GM19324 (cell line): ENCODE data around the gene AIRE.
"Not testable (repeated sequence)": the region's sequence is repeated elsewhere in the genome, so short reads cannot be mapped to it uniquely, and the experiment has no call there.

ENCODE experiments used
- ATAC-seq: cut with Tn5 transposase; IDR thresholded peaks from one replicate; pipeline ENCODE4 v1.9.1; 2021; ENCODE audit warnings: mild to moderate bottlenecking, moderate library complexity; ENCODE audit not compliant: unreplicated experiment, low FRiP score

AIRE gene

DNA sequence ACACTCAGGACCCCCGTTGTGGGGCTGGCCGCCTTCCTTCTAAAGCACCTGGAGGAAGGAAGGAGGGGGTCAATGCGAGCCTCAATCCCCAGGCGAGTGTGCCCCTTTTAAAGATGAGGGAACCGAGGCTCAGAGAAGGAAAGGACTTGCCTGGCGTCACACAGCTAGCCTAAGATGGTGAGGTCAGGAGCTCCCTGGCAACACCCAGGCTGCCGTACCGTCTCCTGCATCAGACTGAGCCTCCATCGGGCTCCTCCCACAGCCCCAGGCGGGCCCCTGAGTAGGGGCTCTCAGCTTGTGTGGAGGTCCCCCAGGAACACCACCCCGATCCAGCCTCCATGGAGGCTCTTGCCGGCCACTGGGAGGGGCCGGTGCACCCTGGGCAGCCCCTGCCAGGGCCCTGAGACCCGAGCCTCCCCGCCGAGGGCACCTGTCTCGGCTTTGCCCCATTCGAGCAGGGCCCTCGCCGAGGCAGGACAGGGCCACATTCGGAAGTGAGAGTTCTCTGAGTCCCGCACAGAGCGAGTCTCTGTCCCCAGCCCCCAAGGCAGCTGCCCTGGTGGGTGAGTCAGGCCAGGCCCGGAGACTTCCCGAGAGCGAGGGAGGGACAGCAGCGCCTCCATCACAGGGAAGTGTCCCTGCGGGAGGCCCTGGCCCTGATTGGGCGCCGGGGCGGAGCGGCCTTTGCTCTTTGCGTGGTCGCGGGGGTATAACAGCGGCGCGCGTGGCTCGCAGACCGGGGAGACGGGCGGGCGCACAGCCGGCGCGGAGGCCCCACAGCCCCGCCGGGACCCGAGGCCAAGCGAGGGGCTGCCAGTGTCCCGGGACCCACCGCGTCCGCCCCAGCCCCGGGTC lies at the start of gene AIRE:
Gene AIRE, plus strand, starts transcription at position 739 of the 855 bp plus-strand sequence. CDS start 131 bp downstream, outside the sequence.
- no peak for ATAC-seq

GRCh38 chr21:44240353-44240752 lies 45.3 kb upstream of the AIRE start:
- peak; percentile 9 for ATAC-seq

DNA sequence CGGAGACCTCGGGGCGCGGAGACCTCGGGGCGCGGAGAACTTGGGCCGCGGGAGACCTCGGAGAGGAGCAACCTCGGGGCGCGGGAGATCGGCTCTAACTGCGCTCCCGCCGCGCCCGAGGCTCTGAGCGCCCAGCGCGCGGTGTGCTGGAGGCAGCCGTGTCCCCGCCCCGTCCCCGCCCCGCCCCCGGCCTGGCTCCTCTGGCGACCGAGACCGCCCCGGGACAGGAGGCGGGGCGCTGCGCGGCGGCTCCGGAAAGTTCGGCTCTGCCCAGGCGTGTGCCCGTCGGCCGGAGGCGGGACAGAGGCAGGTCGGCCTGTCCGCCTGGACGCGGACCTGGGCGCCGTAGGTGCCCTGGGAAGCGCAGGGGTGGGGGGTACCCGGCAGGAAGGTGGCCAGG lies 44.8 kb upstream of the AIRE start, which contains the start of gene ICOSLG:
Gene ICOSLG, minus strand, starts transcription at position 102 of the 400 bp plus-strand sequence. CDS start 126 bp downstream, outside the sequence.
- peak; percentile 61 for ATAC-seq

- peak; percentile 37 for ATAC-seq
Observed at GRCh38 chr21:44241281-44241680, 44.4 kb upstream of the AIRE start.

DNA sequence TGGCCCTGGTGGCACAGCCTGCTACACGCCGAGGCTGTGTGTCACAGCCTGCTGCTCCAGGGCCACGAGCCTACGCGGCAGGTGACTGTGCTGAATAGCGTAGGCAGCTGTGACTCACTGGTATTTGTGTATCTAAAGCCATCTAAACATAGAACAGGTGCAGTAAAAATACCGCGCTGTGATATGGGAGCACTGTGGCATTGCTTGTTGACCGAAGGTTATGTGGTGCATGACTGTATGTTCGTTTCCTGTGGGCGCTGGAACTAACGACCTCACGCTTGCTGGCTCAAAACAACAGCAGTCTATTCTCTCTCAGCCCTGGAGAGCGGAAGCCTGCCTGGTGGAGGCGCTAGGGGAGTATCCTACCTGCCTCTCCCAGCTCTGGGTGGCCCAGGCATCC lies 41.7 kb upstream of the AIRE start:
- peak; percentile 52 for ATAC-seq

DNA sequence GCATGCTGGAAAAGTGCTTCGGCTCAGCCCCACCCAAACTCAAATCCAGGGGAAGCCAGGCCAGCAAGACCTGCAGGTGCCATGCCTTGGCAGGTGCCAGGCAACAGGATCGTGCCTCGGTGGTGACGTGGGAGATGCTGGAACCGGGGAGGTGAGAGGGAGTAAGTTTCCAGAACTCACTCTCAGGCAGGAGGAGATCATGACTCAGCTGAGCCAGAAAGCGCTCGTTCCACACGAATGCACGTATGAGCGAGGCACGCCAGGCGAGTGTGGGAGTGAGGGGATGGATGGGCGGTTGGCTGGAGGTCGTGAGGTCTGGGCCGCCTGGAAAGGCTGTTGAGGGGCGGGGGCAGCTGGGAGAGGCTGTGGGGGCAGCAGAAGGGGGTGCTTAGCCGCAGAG lies 37.8 kb upstream of the AIRE start:
- ATAC-seq: not testable (repeated sequence)

DNA sequence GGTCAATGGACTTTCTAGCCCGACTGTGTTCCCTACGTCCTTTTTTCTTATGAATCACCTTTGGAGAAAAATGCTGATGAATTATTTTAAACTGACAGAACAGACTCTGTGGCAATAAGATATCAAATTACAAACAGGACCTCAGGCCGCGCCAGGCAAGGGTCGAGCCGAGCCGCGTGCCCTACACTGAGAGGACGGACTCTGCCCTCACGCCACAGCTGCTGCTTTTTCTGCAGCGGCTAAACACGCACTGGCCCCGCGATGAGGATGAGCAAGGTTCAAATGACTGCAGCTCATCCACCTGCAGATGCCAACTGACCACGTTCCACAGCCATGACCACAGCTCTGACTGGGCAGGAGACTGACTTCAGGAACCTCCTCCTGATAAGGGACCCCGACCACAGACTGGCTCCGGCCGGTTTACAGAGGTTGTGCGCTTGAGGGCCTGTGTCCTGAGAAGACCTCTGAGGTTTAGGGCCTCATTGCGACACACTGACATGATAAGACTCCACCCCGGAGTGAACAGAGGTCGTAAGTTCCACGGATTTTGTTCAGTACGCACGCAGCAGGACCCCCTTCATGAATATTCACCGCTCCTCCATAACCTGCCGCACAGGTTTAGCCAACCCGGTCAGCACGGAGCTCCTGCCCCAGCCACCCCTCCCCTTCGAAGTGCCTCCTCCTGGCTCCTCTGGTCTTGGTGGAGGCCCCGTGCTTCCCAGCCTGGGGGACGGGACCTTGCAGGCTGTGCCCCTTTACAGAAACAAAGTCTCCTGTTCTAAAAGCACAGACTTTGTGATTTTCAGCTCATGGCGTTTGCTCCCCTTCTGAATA lies 36.3 kb upstream of the AIRE start:
- ATAC-seq: not testable (repeated sequence)

DNA sequence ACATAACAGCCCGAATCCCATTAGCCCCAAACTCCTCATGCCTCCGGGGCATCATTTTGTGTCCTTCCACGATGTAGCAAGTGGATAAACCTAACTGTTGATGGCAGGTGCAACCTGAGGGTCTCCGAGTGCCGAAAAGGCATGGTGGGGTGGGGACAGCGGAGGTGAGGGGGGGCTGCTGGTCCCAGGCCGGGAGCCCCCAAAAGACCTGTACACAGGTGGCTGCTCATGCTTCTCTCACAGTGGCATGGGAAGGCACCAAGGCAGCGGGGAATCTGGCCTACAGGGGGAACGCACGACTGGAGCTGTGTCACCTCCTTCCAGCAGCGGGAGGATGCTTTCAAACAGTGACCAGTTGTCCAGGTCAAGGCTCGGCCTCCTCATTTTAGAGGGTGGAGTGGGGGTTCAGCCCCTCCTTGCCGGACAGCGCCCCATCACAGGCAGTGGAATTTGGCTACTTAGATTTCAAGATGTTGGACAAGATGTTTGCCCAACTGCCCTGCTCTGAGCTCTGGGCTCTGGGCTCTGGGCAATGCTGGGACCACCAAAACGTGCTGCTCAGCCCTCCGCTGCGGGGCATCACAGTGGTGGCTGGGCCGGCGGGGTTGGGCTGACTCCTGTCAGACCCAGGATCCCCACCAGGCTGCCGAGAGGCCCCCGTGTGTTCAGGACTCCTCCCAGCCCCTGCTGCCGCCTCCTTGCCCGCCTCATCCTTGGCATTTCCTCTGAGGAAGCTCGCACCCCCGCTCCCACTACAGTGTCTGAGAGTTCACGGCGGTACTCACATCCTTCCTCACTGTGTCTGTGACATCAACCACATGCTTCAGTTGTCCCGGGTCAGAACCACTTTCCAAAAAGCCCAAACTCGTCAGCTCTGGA lies 31.6 kb upstream of the AIRE start:
- no peak for ATAC-seq

- ATAC-seq: no peak
Observed at GRCh38 chr21:44255511-44255981, 30.1 kb upstream of the AIRE start.

DNA sequence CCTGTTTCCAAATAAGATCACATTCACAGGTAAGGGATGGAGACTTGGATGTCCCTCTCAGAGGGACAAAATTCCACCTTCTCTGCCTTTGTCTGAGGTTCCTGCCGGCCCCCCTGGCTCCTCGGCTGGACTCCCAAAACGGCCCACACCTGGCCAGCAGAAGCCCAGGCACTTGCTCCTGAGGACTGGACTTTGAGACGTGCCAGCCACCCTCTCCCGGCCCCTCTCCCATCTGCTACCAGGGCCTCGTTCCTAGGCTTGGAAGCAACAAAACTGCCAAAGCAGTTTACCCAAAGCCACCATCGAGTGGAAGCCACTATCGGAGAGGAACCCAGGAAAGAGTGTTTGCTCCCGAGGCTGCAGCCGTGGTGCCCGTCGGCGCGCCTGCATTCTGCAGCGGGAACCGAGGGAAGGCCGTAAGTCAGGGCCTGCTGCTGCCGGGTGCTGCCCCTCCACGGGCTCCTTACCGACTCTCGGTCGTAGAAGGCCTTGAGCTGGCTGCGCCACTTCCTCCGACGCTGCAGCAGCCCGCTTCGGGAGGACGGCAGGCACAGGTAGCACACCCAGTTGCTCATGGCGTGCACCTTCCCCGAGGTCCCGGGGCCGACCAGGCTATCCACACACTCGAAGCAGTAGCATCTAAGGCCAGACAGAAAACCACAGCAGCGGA lies 27.5 kb upstream of the AIRE start:
- ATAC-seq: no peak

DNA sequence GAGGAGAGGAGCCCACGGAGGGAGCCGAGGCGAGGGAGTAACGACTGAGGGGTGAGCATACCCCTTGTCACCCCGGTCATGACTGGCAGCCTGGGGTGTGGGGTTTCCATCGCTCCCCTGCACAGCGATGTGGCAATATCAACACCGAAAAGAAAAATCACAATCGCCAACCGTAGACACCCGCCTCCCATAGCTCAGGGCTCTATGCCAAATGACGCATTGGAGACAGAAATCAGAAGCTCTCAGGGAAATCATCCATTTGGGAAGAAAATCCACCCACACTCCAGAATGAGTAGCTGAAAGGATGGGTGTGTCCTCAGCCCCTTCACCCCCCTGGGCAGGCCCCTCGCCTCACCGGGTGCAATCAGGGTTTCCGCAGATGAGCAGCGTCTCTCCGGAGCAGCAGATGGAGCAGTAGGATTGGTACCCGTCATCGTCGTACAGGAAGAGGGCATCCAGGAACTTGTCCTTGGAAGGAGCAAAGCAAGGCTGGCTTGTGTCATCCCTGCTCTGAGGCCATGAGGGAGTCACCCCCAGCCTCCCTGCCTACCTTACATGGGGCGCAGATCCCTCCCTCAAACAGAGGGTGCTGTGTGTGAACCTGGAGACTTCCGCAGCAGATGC lies 26.5 kb upstream of the AIRE start:
- ATAC-seq: no peak

DNA sequence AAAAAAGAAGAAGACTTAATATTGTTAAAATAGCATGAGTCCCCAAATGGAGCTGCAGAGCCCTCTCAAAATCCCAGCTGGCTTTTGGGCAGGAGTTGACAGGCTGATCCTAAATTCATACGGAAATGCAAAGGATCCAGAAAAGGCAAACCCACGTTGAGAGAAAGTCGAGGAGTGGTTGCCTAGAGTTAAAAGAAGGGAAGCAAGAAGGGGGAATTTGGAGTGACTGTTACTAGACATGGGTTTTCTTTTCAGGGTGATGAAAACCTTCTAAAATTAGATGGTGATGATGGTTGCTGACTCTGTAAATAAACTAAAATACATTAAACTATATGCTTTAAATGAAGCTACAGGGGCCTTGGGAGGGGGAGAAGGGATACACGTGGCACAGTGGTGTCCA lies 25.6 kb upstream of the AIRE start:
- ATAC-seq: no peak

GRCh38 chr21:44260791-44261631 lies 24.7 kb upstream of the AIRE start:
- ATAC-seq: no peak

GRCh38 chr21:44261675-44262295 lies 23.9 kb upstream of the AIRE start, which contains the start of gene DNMT3L:
DNMT3L (minus strand) TSS chr21:44261897; CDS start chr21:44261259, 638 bp downstream.
- ATAC-seq: no peak

- ATAC-seq: no peak
Observed at GRCh38 chr21:44262338-44263056, 23.2 kb upstream of the AIRE start.

DNA sequence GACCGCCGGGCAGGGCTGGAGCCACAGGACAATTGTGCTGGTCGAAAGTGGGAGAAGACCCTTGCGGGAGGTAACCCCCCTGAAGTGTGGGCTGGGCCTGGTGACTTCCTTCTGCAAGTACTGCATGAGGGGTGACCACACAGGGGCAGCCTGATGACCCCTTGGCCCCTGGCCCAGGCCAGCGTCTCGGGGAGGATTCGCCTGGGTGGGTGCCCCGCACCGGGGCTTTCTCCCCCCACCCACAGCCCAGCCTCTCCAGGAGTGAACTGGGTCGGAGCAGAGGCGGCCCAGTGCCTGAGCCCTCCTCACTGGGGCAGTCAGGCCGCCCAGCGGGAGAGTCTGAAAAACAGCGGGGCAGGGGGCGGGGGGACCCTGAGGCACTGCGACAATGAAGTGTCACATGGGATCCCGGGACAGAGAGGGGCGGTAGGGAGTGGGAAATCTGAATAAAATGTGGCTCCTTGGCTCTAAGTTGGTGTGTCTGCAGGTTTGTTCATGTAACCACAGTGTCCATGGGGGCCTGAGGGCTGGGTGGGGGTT lies 22.4 kb upstream of the AIRE start:
- no peak for ATAC-seq

DNA sequence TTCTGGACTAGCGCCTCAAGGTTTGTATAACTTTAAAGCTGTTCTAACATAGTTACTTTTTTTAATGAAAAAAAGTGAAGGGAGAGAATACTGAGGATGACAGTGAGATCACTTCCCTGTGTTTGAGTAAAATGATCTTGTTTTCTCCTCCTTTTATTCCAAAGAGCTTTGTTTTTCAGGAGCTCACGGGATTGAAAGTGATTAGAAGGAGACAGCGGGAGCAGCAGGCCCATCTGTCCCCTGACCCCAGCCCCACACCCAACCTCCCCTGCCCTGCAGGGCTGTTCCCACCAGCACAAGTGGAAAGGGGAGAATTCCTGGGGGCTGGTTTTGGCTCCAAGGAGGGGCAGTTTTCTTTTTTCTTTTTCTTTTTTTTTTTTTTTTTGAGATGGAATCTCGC lies 21.9 kb upstream of the AIRE start:
- ATAC-seq: no peak
